ENCODE measurements around the gene HJURP.

- no peak for TF ChIP-seq CTCF (conservative IDR thresholded peaks at IDR 0.05; ENCODE audit: low read depth, low read length)
- TF ChIP-seq EZH2phosphoT487 (IDR thresholded peaks at IDR 0.05; ENCODE audit: borderline replicate concordance, low read length), result no peak
Measured at GRCh38 chr2:233817995-233818638, 36.2 kb downstream of the HJURP start.
